ENCODE data around the gene RNU7-1. TPM values are rescaled to one million over a fixed set of nuclear protein-coding genes. Genes with fewer than 3 reads are reported as not detected.

RNU7-1 gene
- total RNA-seq, 1 donor from 2014 or later = not detected

DNA sequence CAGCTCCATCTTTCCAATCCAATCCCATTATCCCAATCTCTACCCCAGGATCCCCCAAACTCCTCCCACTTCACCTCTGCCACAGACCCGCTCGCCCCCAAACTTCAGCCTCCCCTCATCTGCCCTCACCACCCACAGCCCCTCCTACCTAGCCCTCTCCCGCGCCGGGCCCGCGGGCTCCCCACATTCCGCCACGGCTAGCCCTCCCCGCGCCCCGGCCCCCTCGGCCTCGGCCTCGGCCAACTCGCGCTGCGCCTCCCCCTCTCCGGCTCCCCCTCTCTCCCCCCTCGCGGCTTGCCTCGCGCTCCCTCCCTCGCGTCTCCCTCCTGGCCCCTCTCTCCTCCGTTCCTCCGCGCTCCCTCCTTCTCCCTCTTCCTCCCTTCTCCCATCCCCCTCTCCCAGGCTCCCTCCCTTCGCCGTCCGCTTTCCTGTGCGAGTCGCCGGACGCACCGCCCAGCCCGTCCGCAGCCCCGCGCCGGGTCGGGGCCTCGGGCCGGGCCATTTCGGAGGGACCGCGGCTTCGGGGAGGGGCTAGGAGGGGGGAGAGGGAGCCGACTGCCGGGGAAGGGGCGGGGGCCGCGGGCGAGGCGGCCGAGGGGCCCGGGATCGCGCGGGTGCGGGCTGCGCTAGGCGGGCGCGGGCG is 16.1 kb upstream of the RNU7-1 start, which contains the start of gene ATN1:
TSS of gene ATN1 (plus strand) at position 581 of the 643 bp plus-strand sequence. CDS start 6,043 bp downstream, outside the sequence.
- TF ChIP-seq, protein P1, sequence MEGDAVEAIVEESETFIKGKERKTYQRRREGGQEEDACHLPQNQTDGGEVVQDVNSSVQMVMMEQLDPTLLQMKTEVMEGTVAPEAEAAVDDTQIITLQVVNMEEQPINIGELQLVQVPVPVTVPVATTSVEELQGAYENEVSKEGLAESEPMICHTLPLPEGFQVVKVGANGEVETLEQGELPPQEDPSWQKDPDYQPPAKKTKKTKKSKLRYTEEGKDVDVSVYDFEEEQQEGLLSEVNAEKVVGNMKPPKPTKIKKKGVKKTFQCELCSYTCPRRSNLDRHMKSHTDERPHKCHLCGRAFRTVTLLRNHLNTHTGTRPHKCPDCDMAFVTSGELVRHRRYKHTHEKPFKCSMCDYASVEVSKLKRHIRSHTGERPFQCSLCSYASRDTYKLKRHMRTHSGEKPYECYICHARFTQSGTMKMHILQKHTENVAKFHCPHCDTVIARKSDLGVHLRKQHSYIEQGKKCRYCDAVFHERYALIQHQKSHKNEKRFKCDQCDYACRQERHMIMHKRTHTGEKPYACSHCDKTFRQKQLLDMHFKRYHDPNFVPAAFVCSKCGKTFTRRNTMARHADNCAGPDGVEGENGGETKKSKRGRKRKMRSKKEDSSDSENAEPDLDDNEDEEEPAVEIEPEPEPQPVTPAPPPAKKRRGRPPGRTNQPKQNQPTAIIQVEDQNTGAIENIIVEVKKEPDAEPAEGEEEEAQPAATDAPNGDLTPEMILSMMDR (conservative IDR thresholded peaks at IDR 0.05; ENCODE audit: low read depth, low read length) = no peak
- peak within 1 kb of the TSS; percentile 79 for H3K4me3 ChIP-seq (ENCODE audit: low read depth, low read length)
- DNase-seq (ENCODE audit: low read depth) = no peak

DNA sequence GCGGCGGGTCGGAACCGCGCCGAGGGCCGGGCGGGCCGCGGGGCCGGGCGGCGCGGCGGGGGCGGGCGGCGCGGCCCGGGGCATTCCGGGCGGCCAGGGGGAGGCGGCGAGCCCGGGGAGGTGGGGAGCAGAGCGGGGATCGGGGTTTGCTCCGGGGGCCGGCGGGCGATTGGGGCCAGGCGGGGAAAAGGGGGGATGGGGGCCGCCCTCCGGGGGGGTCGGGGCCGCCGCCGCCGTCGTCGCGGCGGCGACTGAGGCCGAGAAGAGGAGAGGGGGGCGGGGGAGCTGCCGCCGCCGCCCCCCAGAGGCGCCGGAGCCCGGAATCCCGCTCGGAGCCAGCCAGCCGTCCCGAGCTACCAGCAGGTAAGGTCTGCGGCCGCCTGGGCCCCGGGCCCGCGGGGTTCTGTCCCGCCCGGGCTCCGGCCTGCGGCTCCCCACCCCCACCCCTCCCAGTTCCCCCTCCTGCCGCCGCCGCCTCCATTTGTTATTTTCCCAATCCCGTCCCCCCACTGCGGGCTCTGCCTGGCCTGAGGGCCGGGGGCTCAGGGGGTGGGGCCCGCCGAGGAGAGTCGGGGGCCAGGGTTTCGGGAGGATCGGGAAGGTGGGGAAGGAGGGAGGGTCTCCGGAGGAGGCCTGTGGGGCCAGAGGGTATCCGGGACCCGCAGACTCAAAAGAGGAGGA is 15.5 kb upstream of the RNU7-1 start:
- DNase-seq (ENCODE audit: low read depth) = no peak
- TF ChIP-seq, protein P1 (conservative IDR thresholded peaks at IDR 0.05; ENCODE audit: low read depth, low read length) = no peak
- peak overlapping the region; percentile 78 for H3K4me3 ChIP-seq (ENCODE audit: low read depth, low read length)

DNA sequence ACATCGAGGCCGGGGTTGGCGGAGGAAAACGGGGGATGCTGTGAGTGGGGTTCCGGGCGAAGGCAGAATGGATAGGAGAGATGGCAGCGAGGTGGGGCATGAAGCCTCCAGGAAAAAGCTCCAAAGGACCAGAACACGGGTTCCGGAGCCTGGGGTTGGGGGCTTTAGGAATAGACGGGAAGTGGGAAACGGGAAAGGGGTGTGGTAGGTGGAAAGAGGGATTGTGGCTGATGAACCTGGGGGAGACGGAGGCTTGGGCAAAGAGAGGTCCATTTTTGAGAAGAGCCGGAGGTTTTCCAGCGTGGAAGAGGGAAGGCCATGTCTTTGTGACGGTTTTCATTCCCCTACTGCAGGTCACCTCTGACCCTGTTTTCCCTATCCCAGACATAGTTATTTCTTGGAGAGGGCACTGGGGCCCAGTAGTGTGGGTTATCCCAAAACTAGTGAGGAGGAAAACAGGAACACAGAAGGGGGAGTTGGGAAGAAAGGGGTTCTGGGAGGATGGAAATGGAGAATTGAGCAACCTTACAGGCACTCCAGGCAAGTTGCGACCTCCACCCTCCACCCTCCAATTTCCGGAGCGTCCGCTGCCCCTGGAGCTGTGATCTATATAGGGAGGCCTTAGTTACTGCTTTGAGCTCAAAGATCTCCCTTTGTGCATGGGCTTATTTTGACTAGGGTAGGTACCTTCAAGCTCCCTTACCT is 14.8 kb upstream of the RNU7-1 start:
- H3K4me3 ChIP-seq (ENCODE audit: low read depth, low read length) = peak overlapping the region; percentile 78
- TF ChIP-seq, protein P1 (conservative IDR thresholded peaks at IDR 0.05; ENCODE audit: low read depth, low read length) = no peak
- no peak for DNase-seq (ENCODE audit: low read depth)

- TF ChIP-seq, protein P1 (conservative IDR thresholded peaks at IDR 0.05; ENCODE audit: low read depth, low read length) = no peak
- H3K4me3 ChIP-seq (ENCODE audit: low read depth, low read length) = peak overlapping the region; percentile 78
- DNase-seq (ENCODE audit: low read depth) = no peak
Observed at GRCh38 chr12:6929466-6930452, 13.9 kb upstream of the RNU7-1 start.

DNA sequence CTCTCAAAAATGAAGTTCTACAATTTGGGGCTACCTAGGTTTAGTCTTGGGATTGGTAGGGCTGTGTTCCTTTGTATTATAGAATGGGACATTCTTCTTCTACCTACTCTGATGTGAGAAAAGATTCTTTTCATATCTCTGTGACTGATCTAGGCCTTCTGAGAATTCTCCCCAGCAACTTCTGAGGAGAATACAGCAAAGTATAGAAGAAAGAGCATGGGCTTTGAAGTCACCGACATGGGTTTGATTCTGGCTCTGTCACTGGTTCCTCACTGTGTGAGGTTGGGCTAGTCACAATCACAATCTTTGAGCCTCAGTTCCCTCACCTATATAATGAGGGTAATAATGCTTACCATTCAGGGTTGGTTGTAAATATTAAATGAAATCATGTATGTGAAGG is 10.8 kb upstream of the RNU7-1 start:
- TF ChIP-seq, protein P1 (conservative IDR thresholded peaks at IDR 0.05; ENCODE audit: low read depth, low read length) = no peak
- DNase-seq (ENCODE audit: low read depth) = no peak
- no peak overlapping the region for H3K4me3 ChIP-seq (ENCODE audit: low read depth, low read length)

DNA sequence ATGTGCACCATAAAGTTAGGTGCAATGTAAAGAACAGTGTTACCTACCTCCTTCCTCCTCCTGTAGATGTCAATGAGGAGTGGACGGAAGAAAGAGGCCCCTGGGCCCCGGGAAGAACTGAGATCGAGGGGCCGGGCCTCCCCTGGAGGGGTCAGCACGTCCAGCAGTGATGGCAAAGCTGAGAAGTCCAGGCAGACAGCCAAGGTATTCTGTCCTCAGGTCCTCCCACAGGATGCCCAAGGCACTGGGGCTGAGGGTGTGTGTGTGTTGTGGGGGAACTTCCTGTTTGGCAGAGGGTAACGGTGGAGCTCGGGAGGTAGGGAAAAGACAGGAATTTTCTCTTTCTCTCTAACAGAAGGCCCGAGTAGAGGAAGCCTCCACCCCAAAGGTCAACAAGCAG is 9.5 kb upstream of the RNU7-1 start:
- no peak overlapping the region for H3K4me3 ChIP-seq (ENCODE audit: low read depth, low read length)
- DNase-seq (ENCODE audit: low read depth) = no peak
- TF ChIP-seq, protein P1 (conservative IDR thresholded peaks at IDR 0.05; ENCODE audit: low read depth, low read length) = no peak

Measured in epithelial cell of proximal tubule (primary cell).